NCI-H1436 treated with DMSO at 0.1 percent for 48 hours (cell line): Measurements from ENCODE around the gene APOM.

Experiments
- DNase-seq: peaks from one replicate; lab custom pipeline; 2025; lab: John Stamatoyannopoulos, UW

The APOM gene

DNA sequence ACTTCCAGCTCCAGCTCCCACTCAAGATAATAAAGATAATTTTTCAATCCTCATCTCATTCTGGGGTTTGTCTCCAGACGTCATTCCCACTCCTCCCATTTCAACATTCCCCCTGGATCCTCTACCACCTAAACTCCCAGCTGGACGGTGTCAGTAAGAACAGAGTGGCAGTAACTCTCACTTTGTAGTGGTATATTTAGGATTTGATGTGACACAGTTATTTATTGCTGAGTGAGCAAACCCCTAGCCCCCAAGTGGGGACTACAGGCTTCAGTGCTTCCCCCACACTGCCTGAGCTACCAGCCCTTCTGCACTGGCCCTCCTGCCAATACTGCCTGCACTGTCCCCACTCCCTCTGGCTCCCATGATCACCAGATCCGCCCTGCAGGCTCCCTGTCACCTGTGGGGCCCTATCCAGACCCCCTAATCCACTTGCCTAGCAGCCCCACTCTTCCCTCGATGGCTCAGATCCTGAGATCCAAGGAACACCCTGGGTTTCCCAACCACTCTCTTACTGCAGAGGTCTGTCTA lies 2.5 kb downstream of the APOM start:
- no peak for DNase-seq

DNA sequence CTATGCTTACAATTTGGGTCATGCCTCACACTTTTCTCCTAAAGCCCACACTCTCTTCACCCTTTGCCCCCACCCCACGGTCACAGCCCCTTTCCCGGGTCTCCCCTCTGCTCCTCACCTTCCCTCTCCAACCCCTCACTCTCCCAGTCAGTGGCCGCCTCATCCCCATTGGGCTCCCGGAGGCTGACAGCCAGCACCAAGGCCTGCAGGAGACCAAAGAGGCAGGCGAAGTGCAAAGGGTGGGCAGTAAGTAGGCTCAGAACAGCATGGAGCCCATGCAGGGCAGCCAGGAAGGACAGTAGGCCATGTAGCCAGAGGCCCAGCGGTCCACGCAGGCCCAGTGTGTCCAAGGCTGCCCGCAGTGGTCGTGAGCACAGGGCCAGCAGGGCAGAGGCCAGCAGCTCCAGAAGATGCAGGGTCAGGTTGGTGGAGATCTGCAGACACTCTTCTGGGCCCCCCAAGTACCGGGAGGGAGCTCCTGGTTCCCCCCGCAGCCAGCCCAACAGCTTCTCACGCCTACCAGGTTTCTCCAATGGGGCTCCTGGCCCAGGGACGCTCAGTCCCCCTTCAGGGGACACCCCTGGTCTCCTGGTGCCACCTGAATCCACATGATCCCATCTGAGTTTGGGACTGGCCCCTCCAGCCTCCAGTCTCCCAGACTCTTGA lies 3.4 kb downstream of the APOM start:
- DNase-seq = no peak

GRCh38 chr6:31659649-31660380 lies 4.1 kb downstream of the APOM start:
- no peak for DNase-seq

DNA sequence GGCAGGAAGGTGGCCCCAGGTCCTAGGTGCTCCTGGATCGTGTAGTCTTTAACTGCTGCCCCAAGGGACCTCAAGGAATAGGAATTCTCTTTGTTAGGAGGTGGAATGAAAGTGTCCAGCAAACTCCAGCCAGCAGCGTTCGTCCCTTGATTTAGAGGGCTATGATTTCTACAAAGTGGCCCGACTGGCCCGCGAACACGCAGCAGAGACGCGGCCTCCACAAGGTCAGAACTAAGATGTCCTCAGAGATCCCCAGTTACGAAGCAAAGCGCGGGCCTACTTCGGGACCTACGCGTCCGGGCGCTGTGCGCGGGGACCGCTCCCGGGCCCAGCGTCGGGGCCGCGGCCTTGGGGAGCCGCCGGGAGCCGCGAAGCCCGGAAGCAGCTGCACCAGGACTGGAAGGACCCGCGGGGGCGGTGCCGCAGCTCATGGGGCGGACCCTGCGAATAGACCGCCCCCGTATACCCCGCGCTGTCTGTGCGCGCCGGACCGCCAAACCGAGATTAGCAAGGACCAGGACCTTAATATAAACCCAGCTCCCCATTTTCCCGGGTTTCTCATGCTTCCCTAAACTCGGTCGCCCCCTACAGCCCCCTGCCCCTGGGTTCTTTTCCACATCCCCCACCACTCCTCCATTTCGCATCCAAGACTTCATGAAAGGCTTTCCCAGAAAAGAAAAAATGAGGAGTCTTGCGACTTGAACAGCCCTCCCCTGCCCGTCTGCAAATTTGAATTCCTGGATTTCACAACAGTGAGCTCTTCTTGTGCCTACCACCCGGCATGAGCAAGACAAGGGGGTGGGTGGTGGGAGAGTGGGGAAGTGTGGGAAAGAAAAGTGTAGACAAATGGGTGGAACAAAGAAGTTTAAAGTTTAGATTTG lies 4.9 kb downstream of the APOM start, which contains the start of gene C6orf47:
TSS of gene C6orf47 (minus strand) at position 398 of the 881 bp plus-strand sequence. CDS start 831 bp downstream, outside the sequence.
- no peak for DNase-seq

DNA sequence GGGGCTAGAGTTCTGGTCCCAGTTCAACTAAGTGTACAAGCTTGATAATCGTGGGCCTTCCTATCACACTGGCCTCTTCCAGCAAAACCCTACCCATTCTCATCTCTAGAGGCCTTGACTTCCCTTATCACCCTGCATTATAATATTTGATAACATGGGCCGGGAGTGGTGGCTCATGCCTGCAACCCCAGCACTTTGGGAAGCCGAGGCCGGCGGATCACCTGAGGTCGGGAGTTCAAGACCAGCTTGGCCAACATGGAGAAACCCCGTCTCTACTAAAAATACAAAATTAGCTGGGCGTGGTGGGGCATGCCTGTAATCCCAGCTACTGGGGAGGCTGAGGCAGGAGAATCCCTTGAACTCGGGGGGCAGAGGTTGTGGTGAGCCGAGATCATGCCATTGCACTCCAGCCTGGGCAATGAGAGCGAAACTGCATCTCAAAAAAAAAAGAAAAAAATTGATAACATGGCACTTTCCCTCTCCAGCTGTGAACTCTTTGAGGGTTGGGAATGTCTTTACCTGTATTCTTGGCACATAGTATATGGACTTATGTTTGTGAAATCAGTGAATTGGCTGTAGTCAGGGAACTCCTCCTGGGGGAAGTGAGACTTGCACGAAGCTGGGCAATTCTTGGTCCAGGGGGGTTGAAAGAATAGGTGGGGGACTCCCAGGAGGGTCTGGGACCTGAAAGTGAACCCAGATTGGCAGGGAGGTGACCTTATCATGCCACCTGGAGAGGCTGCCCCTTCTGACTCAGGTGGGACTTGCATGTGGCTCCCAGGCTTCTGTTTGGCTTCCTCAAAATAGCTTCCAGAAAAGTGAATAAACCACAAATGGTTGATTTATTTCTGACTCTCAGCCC lies 5.8 kb downstream of the APOM start:
- no peak for DNase-seq

DNA sequence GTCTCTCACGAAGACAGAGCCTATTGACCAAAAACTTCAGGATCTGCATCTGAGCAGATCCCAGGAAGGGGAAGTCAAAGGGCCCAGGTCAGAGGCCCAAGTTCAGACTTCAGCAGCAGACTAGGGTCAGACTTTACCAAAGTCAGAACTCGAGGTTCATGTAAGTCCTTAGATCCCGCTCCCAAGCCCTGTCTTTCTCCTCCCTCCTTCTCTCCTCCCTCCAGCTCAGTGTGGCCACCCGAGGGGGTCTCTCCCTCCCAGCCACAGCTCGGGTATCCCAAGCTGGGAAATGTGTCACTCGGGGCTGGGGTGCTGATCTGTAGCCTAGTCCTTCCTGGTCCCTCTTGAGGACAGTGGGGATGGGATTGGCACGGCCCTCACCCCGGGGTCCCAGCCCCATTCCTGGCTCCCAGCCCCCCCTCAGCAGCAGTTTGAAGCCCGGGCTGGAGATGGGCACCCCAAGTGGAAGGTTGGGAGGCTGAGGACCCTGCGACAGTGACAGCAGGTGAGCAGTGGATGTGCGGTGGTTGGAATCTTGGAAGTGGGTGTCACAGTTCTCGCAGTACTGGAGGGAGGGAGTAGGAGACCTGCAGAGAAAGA lies 6.5 kb downstream of the APOM start:
- DNase-seq = no peak

DNA sequence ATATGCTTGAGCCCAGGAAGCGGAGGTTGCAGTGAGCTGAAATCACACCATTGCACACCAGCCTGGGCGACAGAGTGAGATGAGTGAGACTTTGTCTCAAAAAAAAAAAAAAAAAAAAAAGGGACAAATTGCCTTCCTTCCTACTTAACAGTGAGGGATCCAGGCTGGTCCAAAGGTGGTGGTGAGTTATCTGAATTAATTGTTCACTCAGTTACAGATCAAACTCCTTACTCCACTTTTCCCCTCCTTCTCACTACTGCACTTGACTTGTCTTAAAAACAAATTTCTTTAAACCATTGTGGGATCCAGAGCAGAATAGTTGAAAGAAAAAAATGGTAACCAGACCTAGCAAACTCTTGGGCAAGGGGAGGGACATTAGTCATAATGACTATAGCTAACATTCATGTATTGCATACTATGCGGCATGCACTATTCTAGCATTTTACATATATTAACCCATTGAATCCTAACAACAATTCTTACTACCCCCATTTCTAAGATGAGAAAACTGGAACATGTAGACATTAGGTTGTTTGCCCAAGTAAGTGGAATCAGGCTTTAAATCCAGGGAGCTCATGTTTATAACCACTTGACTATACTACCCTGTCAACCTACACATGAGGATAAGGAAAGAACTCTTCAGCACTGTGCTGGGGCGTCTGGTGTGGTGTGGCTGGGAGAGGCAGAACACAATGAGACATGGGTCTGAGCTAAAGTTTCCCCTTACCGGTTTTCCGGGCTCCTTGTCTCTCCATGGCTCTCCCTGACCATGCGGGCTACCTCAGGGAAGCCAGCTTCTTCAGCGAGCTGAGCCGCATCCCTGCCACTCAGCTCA lies 7.6 kb downstream of the APOM start:
- no peak for DNase-seq

GRCh38 chr6:31663961-31664789 lies 8.5 kb downstream of the APOM start:
- no peak for DNase-seq

GRCh38 chr6:31664790-31665500 lies 9.3 kb downstream of the APOM start, which contains the start of gene GPANK1:
Gene GPANK1, minus strand, starts transcription at chr6:31664997. Its CDS starts 519 bp downstream, at chr6:31664478.
- peak; percentile 78 for DNase-seq

GRCh38 chr6:31665501-31666336 lies 10.0 kb downstream of the APOM start, which contains the start of gene CSNK2B:
Gene CSNK2B, plus strand, starts transcription at chr6:31666080. Its CDS starts 752 bp downstream, at chr6:31666832.
- DNase-seq = peak; percentile 92

- DNase-seq = no peak
Observed at GRCh38 chr6:31666337-31666965, 10.8 kb downstream of the APOM start.

- DNase-seq = no peak
Observed at GRCh38 chr6:31669676-31670075, 14.0 kb downstream of the APOM start, which contains the start of gene LY6G5B. Gene LY6G5B, plus strand, starts transcription at chr6:31669976. Its CDS starts 975 bp downstream, at chr6:31670951.

GRCh38 chr6:31676322-31676903 lies 20.7 kb downstream of the APOM start:
- no peak for DNase-seq

DNA sequence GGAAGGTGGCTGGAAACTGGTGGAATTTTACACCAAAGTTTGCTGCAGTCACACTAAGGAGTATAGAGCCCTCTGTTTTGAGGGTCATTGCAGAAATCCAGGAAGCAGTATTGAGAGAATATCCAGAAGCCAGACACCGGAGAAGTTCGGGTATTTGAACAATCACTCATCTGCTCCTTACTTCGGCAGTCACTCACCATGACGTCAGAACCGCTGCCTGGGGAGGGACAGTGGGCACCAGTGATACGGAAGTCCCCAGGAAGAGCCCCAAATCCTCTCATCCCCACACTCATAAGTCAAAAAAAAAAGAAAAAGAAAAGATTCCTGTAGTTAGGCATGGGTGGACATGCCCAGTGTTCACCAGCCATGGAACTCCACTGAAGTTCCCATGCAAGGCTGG lies 21.2 kb downstream of the APOM start:
- DNase-seq = no peak

GRCh38 chr6:31677955-31678354 lies 22.3 kb downstream of the APOM start:
- DNase-seq = no peak
